Stimulated activated naive B cell treated with anti-CD40 and anti-IgM and Interleukin-4, amounts not matched to agents 10 μg/mL and 1 μg/mL and 100 μg/mL, for 72 hours (primary cell): ENCODE results near the gene GPR27.

ENCODE experiments used
- ATAC-seq, 2 donors: fragments of 150-1000 bp; cut with Tn5 transposase; replicated peaks; 2 replicates each; pipeline ENCODE4 v1.10.0; 2021; ENCODE audit warnings: moderate library complexity in 1 of 2
- DNase-seq: peaks from one replicate; pipeline ENCODE4 v3.0.0; 2021
- H3K27ac Mint-ChIP-seq: one replicate; pipeline ENCODE4 v1.8.0; 2022; ENCODE audit warnings: mild to moderate bottlenecking, mixed read lengths
- H3K27me3 Mint-ChIP-seq, 2 donors: one replicate each; pipeline ENCODE4 v1.8.0; 2022; ENCODE audit warnings: mixed read lengths in 2 of 2
- H3K36me3 Mint-ChIP-seq, 2 donors: one replicate each; pipeline ENCODE4 v1.8.0; 2022; ENCODE audit warnings: mixed read lengths in 2 of 2, mild to moderate bottlenecking in 1 of 2
- H3K4me1 Mint-ChIP-seq, 2 donors: one replicate each; pipeline ENCODE4 v1.8.0; 2022; ENCODE audit warnings: mixed read lengths in 2 of 2, mild to moderate bottlenecking in 1 of 2
- H3K4me3 Mint-ChIP-seq, 2 donors: one replicate each; pipeline ENCODE4 v1.8.0; 2022; ENCODE audit warnings: mild to moderate bottlenecking in 2 of 2, mixed read lengths in 2 of 2, moderate library complexity in 1 of 2
- H3K9me3 Mint-ChIP-seq, 2 donors: one replicate each; pipeline ENCODE4 v1.8.0; 2022; ENCODE audit warnings: mixed read lengths in 2 of 2, mild to moderate bottlenecking in 1 of 2

The GPR27 gene

DNA sequence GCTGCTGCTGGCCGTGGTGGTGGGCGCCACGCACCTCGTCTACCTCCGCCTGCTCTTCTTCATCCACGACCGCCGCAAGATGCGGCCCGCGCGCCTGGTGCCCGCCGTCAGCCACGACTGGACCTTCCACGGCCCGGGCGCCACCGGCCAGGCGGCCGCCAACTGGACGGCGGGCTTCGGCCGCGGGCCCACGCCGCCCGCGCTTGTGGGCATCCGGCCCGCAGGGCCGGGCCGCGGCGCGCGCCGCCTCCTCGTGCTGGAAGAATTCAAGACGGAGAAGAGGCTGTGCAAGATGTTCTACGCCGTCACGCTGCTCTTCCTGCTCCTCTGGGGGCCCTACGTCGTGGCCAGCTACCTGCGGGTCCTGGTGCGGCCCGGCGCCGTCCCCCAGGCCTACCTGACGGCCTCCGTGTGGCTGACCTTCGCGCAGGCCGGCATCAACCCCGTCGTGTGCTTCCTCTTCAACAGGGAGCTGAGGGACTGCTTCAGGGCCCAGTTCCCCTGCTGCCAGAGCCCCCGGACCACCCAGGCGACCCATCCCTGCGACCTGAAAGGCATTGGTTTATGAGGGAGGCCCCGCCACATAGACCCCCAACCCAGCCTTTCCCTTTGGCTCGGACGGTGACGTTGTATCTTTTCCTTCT lies 1.1 kb downstream of the GPR27 start:
- peaks cover 3 to 9% of the 10 kb centered on the region in 2 donors for H3K4me1 Mint-ChIP-seq
- no peak for DNase-seq
- no peak for ATAC-seq
- H3K9me3 Mint-ChIP-seq: peaks cover 0 to 1% of the 10 kb centered on the region in 2 donors
- peak overlapping the region; percentile 75 for H3K27ac Mint-ChIP-seq
- H3K36me3 Mint-ChIP-seq: peaks cover 0 to 3% of the 10 kb centered on the region in 2 donors
- H3K4me3 Mint-ChIP-seq: peak overlapping the region; percentile 71 to 79
- H3K27me3 Mint-ChIP-seq: peaks cover 55 to 65% of the 10 kb centered on the region in 2 donors

DNA sequence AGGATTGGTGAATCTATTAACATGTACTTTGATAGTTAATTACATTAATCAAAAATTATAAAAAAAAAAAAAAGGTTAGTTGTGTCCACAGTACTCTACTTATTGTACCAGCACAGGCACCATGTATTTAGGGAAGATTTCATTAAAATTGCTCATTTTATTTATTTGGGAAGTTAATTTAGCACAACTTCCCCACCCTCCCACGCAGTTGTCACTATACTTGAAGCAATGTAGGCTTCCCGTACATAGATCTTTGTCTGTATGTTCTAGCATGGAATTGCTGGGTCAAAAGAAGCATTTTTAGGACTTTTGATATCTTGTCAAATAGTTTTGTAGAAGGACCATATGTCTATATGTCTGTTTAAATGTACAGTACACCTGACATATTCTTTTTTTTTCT lies 4.4 kb downstream of the GPR27 start:
- Mint-ChIP-seq H3K27ac (no peak overlapping the region), H3K4me3 (no peak overlapping the region), H3K36me3 (peaks cover 0 to 3% of the 10 kb centered on the region in 2 donors), H3K27me3 (peaks cover 51 to 60% of the 10 kb centered on the region in 2 donors), H3K9me3 (no peaks in the 10 kb centered on the region), H3K4me1 (peaks cover 3 to 9% of the 10 kb centered on the region in 2 donors)
- ATAC-seq (no peak), DNase-seq (no peak)

DNA sequence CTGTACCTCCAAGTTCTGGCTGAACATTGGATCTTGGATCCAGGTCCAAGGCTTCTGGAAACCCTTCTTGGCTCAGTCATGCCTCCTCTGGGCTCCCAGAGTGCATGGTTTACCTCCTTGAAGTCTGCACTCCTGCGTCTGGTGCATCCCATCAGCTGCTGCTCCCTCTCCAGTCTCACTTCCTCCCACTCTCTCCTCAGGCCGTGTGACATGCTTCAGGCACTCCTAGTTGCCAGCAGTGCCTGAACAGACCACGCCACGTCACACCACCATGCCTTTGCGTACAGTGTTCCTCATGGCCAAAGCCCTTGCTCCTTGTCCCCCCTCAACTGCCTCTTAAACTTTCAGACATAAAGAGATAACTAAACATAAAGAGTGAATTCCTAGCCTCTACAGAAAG lies 5.7 kb downstream of the GPR27 start:
- H3K27ac Mint-ChIP-seq: no peak overlapping the region
- ATAC-seq (no peak), DNase-seq (no peak)
- no peak overlapping the region for H3K4me3 Mint-ChIP-seq
- no peaks in the 10 kb centered on the region for H3K9me3 Mint-ChIP-seq
- H3K4me1 Mint-ChIP-seq: peaks cover 3 to 9% of the 10 kb centered on the region in 2 donors
- H3K27me3 Mint-ChIP-seq: peaks cover 56 to 65% of the 10 kb centered on the region in 2 donors
- peaks cover 0 to 3% of the 10 kb centered on the region in 2 donors for H3K36me3 Mint-ChIP-seq

DNA sequence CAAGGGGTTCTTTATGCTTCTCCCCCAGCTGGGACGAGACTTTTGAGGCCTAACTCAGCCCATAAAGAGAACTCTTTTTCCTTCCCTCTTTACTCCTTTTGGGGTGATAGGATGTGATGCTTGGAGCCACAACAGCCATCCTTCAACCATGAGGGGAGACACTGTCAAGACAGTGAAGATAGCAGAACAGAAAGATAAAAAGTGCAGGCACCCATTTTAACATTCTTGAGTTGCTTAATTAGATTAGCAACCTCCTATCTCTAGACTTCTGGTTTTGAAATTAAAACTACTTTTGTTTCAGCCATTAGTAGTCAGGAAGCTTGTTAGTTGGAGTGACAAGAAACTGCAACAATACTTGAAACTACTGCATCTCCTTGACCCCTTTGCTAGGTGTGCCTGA lies 6.5 kb downstream of the GPR27 start:
- no peak for DNase-seq
- Mint-ChIP-seq H3K9me3 (no peaks in the 10 kb centered on the region), H3K27me3 (peaks cover 51 to 60% of the 10 kb centered on the region in 2 donors), H3K27ac (no peak overlapping the region), H3K36me3 (peaks cover 0 to 2% of the 10 kb centered on the region in 2 donors), H3K4me1 (peaks cover 2 to 4% of the 10 kb centered on the region in 2 donors), H3K4me3 (no peak overlapping the region)
- ATAC-seq: no peak

DNA sequence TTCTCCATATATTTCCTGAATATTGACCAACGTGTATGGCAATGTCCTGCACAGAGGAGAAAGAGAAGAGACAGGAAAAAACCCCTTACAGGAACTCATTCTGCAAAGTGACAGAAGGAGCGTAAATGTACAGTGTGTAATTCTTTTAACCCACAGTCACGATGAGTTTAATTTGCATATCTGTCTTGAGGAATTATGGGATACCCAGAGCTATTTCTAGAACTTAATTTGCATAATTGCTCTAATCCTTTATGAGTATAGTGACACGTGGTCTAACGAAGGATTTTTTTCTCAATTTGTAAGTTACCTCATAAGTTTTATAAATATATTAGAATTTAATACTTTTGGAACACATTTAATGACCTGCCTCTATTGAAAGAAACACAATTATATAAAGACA lies 9.8 kb downstream of the GPR27 start:
- Mint-ChIP-seq H3K4me1 (no peaks in the 10 kb centered on the region), H3K36me3 (no peaks in the 10 kb centered on the region), H3K9me3 (no peaks in the 10 kb centered on the region), H3K4me3 (no peak overlapping the region), H3K27me3 (peaks cover 34 to 47% of the 10 kb centered on the region in 2 donors), H3K27ac (no peak overlapping the region)
- DNase-seq (no peak), ATAC-seq (no peak)

DNA sequence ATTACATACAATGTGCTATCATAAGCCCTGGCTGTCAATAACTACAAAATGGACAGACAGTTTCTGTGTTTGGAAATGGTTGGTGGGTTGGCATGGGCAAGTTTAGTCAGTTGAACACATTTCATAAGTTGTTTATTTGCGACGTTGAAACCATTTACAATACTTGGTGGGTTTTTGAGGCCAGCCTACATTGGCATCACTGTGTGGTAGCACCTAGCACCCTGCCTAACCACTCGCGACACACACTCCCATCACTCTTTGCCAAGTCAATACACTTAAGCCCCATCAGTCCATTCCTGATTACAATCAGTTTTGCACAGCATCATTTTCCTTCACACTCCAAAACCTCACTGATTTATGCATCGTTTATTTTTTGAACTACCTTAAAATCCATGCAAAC lies 17.5 kb downstream of the GPR27 start:
- peaks cover 8 to 20% of the 10 kb centered on the region in 2 donors for H3K27me3 Mint-ChIP-seq
- DNase-seq: no peak

DNA sequence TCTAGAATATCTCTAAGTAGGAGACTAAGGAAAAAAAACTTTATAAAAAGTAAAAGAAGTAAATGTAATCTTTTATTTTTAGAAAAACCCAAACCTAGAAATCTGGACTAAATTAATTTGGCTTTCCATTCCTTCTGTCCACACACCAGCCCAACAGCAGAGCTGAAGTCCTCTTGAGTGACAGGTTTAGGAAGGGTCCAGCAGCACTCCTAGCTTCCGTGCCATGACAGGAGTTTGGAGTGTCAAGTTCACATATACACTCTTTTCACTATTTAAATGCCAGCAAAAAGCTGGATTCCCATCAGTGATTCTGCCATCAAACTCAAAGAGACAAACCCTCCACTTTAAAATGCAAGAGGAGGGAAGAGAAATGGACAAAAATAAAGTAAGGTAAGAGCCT lies 18.2 kb downstream of the GPR27 start:
- Mint-ChIP-seq H3K36me3 (no peaks in the 10 kb centered on the region), H3K27ac (no peak overlapping the region), H3K4me1 (no peaks in the 10 kb centered on the region), H3K9me3 (no peaks in the 10 kb centered on the region), H3K4me3 (no peak overlapping the region), H3K27me3 (peaks cover 4 to 16% of the 10 kb centered on the region in 2 donors)
- DNase-seq: no peak
- no peak for ATAC-seq

More for the DNA sequence above, 17.5 kb downstream of the GPR27 start:
- H3K4me3 Mint-ChIP-seq: no peak overlapping the region
- H3K4me1 Mint-ChIP-seq: no peaks in the 10 kb centered on the region
- H3K27ac Mint-ChIP-seq: no peak overlapping the region
- H3K36me3 Mint-ChIP-seq: no peaks in the 10 kb centered on the region
- no peaks in the 10 kb centered on the region for H3K9me3 Mint-ChIP-seq
- ATAC-seq: no peak

DNA sequence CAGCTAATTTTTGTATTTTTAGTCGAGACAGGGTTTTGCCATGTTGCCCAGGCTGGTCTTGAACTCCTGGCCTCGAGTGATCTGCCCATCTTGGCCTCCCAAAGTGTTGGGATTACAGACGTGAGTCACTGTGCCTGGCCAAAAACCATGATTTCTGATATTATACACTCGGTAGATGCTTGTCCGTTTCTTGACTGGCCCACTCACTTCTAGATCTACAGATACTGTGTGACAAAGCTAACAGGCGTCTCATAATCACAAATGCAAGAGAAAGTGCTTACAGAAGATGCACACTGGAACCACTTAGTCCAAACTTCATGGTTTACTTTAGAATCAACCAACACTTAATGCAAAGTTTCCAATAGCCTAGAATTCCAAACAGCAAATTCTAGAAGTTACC lies 22.9 kb downstream of the GPR27 start:
- no peak for ATAC-seq
- H3K27ac Mint-ChIP-seq: no peak overlapping the region

DNA sequence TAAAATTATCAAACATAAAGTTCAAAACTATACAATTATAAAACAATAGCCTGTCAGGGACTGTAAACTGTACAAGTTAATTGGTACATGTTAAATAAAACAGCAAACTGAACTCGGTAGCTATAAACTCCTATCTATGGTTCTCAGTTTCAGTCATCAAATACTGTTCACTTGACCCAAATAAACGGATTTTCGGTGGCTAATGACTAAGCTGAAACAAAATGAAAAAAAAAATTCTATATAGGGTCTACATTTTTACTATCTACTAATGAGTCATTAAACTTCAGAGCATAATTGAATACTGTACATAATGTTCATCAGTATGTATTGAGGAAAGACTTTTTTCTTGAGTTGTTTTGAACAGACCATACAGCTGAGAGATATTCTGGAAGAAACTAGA lies 24.7 kb downstream of the GPR27 start:
- no peak for ATAC-seq
- H3K27me3 Mint-ChIP-seq: peaks cover 5 to 15% of the 10 kb centered on the region in 2 donors
- DNase-seq: no peak
- no peaks in the 10 kb centered on the region for H3K36me3 Mint-ChIP-seq
- no peaks in the 10 kb centered on the region for H3K9me3 Mint-ChIP-seq
- no peak overlapping the region for H3K27ac Mint-ChIP-seq
- no peaks in the 10 kb centered on the region for H3K4me1 Mint-ChIP-seq
- no peak overlapping the region for H3K4me3 Mint-ChIP-seq

More for the DNA sequence above, 22.9 kb downstream of the GPR27 start:
- DNase-seq: no peak
- Mint-ChIP-seq H3K27me3 (peaks cover 5 to 15% of the 10 kb centered on the region in 2 donors), H3K9me3 (no peaks in the 10 kb centered on the region), H3K36me3 (no peaks in the 10 kb centered on the region), H3K4me3 (no peak overlapping the region), H3K4me1 (no peaks in the 10 kb centered on the region)

DNA sequence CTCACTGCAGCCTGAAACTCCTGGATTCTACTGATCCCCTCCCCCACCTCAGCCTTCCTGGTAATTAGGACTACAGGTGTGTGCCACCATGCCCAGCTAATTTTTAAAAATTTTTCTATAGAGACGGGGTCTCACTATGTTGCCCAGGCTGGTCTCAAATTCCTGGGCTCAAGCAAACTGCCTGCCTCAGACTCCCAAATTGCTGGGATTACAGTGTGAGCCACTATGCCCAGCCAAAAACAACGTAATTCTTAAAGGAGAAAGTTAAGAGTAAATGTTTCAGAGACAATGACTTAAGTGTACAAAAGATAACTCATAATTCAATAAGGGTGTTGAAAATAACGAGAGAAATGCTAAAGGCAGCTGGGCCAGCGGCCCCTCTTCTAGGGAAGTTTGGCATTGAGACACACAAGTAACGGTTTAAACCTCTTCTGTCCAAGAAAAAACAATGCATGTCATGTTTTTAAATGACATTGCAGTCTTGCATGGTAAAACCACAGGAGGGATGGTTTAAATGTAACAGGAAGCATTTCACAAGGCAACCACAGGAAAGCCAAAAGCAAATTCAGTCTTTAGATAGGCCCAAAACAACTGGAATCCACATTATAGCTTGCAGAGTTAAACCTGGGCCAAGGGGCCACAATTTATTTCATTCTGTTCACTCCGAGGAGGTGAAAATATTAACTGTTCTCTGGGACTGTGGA lies 26.2 kb downstream of the GPR27 start:
- Mint-ChIP-seq H3K9me3 (no peaks in the 10 kb centered on the region), H3K4me3 (no peak overlapping the region), H3K4me1 (peaks cover 3 to 9% of the 10 kb centered on the region in 2 donors), H3K36me3 (no peaks in the 10 kb centered on the region), H3K27ac (no peak overlapping the region), H3K27me3 (peaks cover 10 to 21% of the 10 kb centered on the region in 2 donors)
- ATAC-seq (no peak), DNase-seq (no peak)

DNA sequence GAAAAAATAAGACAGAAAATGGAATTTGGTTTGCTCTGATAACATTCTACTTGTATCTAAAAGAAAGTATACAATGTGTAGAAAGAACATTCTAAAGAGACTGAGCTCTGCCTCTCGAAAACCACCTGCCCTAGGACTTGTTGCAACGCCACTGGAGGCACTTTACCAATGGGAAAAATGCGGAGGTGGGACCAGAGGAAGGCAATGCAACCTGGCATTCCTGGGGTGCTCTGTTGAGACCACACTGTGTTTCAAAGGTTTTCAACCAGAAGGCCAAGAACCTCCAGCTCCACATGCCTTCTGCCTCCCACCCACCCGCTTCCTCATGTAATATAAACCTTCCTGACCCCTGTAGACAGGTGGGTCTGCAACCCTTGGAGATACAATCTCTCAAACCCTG lies 26.8 kb downstream of the GPR27 start:
- peaks cover 16 to 23% of the 10 kb centered on the region in 2 donors for H3K27me3 Mint-ChIP-seq
- H3K4me3 Mint-ChIP-seq: no peak overlapping the region
- peaks cover 6 to 13% of the 10 kb centered on the region in 2 donors for H3K4me1 Mint-ChIP-seq
- H3K36me3 Mint-ChIP-seq: no peaks in the 10 kb centered on the region
- DNase-seq (no peak), ATAC-seq (no peak)
- H3K9me3 Mint-ChIP-seq: no peaks in the 10 kb centered on the region
- H3K27ac Mint-ChIP-seq: no peak overlapping the region

DNA sequence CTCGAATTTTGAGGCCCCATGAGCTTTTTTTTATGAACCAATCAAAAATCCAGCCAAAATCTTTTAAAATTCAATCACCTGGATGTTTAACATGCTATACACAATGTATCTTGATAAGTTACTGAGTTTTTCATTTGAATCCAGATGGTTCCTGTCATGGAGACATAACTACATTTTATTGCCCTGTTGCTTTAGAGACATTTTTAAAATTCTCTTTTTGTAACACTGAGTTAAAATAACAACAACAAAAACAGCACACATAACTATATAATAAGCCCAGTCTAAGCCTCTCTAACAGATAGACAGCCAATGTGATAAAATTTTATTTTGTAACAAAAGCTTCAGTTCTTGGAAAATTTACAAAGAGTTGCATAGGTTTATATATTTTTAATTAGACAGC lies 29.5 kb downstream of the GPR27 start:
- Mint-ChIP-seq H3K4me1 (peaks cover 9 to 21% of the 10 kb centered on the region in 2 donors), H3K27ac (no peak overlapping the region), H3K4me3 (no peak overlapping the region), H3K9me3 (no peaks in the 10 kb centered on the region), H3K27me3 (peaks cover 41 to 44% of the 10 kb centered on the region in 2 donors), H3K36me3 (no peaks in the 10 kb centered on the region)
- DNase-seq (no peak), ATAC-seq (no peak)

DNA sequence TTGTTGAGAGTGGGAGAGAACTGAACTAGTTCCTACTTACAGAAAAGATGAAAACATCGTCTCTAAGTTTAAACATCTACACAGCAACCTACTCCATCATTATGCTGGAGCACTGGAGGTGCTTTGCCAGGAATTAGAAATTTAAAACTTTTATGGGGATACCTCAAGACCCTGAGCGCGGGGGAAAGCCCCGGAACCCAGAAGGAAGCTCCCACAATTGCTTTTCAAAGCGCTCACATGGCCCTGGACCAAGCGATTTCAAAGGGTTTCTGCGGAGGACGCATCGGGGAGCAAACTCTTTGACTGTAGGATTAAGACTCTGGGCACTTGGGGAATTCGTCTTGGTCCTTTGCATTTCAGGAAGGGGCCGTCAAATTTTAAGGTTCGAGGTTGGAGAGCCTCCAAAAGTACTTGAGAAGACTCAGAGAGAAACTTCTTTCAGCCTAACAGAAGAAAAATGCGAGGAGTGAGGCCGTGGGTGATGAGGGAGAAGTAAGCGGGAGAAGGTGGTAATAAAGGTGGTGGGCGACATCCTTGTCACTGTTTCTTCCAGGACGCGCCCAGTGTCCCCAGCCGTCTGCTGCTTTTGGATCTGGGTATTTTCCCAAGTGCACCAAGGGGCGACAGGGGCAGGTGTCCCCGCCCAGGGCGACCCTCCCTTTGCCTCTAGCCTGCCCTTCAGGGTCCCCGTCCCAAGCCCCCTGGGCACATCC lies 30.7 kb downstream of the GPR27 start:
- peak overlapping the region; percentile 69 to 79 for H3K4me3 Mint-ChIP-seq
- H3K36me3 Mint-ChIP-seq: no peaks in the 10 kb centered on the region
- no peaks in the 10 kb centered on the region for H3K9me3 Mint-ChIP-seq
- DNase-seq: no peak
- H3K4me1 Mint-ChIP-seq: peaks cover 9 to 21% of the 10 kb centered on the region in 2 donors
- no peak for ATAC-seq
- peaks cover 41 to 43% of the 10 kb centered on the region in 2 donors for H3K27me3 Mint-ChIP-seq
- peak overlapping the region; percentile 90 for H3K27ac Mint-ChIP-seq

DNA sequence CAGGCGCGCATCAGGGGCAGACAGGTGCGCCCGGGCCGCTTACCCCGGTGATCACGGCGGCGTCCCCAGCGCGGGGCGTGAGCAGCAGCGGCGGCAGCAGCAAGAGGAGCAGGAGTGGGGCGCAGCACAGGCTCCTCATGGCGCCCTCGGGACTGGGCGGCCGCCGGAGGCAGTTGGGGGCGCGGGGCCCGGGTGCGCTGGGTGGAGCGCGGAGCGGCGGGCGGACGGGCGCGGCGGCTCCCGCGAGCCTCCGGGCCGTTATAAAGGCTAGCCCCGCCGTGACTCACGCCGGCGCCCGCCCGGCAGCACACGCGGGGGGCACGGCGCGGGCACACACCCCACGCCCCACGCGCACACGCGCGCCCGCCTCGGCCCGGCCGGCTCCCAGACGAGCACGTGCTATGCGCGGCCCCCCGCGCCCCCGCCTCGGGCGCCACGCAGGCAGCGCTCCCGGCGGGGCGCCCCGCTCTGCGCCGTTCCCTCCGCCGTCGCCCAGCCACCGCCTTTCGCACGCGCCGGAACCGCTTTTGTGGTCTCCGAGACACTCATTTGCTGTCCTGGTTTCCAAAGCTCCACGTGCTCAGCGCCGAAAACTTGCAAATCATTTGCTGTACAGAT lies 31.4 kb downstream of the GPR27 start, which contains the start of gene PROK2:
PROK2 (minus strand) TSS at position 235 of the 618 bp plus-strand sequence; CDS start at position 139, 96 bp downstream.
- no peaks in the 10 kb centered on the region for H3K36me3 Mint-ChIP-seq
- H3K4me3 Mint-ChIP-seq: peak within 1 kb of the TSS; percentile 74 to 81
- H3K9me3 Mint-ChIP-seq: no peaks in the 10 kb centered on the region
- ATAC-seq (peak; percentile 46 to 65), DNase-seq (no peak)
- peaks cover 9 to 21% of the 10 kb centered on the region in 2 donors for H3K4me1 Mint-ChIP-seq
- peak within 1 kb of the TSS; percentile 90 for H3K27ac Mint-ChIP-seq
- H3K27me3 Mint-ChIP-seq: peaks cover 39 to 41% of the 10 kb centered on the region in 2 donors
